Kidney (tissue), 14 donors: Measurements from ENCODE around the gene ADGRF5. TPM values are rescaled to one million over a fixed set of nuclear protein-coding genes. Genes with fewer than 3 reads are reported as not detected.
"Not testable (repeated sequence)": the region's sequence is repeated elsewhere in the genome, so short reads cannot be mapped to it uniquely, and the experiment has no call there.

Experiments used
- DNase-seq, 5 donors: peaks; one replicate each; pipeline ENCODE4 v3.0.0-alpha.2; 2013 to 2020
- FAIRE-seq: peaks from 2 replicates; lab custom pipeline; 2012; peaks lifted over from hg19 to GRCh38; lab: Jason Lieb, UNC
- H3K27ac ChIP-seq, 2 donors: one replicate each; pipeline ENCODE4 v1.7.0; 2013; ENCODE audit warnings: low read depth in 2 of 2, low read length in 2 of 2, inconsistent platforms in 1 of 2
- H3K27me3 ChIP-seq: one replicate; pipeline ENCODE4 v1.7.1; 2013; ENCODE audit warnings: low read length, inconsistent platforms; ENCODE audit not compliant: control insufficient read depth, insufficient read depth
- H3K36me3 ChIP-seq, 3 donors: one replicate each; pipeline versions ENCODE4 v1.7.0 to v1.7.1; 2013; ENCODE audit warnings: low read length in 3 of 3, control low read depth in 1 of 3, inconsistent platforms in 1 of 3; ENCODE audit not compliant: insufficient read depth in 3 of 3, control insufficient read depth in 2 of 3
- H3K4me1 ChIP-seq, 3 donors: one replicate each; pipeline versions ENCODE4 v1.7.0 to v1.7.1; 2013; ENCODE audit warnings: low read length in 3 of 3, inconsistent platforms in 1 of 3, low read depth in 1 of 3; ENCODE audit not compliant: control insufficient read depth in 2 of 3, insufficient read depth in 2 of 3
- H3K4me3 ChIP-seq, 3 donors: one replicate each; pipeline versions ENCODE4 v1.7.0 to v1.8.1; 2013; ENCODE audit warnings: low read length in 3 of 3, control low read depth in 1 of 3, inconsistent platforms in 1 of 3
- H3K9ac ChIP-seq, 3 donors: one replicate each; pipeline versions ENCODE4 v1.7.0 to v1.7.1; 2013; ENCODE audit warnings: low read length in 3 of 3, control low read depth in 1 of 3, inconsistent platforms in 1 of 3
- H3K9me3 ChIP-seq, 3 donors: one replicate each; pipeline versions ENCODE4 v1.7.0 to v1.7.1; 2013; ENCODE audit warnings: low read length in 3 of 3, control low read depth in 1 of 3, inconsistent platforms in 1 of 3; ENCODE audit not compliant: control insufficient read depth in 2 of 3, insufficient read depth in 1 of 3
- CTCF ChIP-seq: IDR thresholded peaks from 3 replicates; pipeline ENCODE4 v1.5.1; 2012; ENCODE audit warnings: mild to moderate bottlenecking, moderate library complexity, borderline replicate concordance; ENCODE audit not compliant: insufficient read depth; ENCODE audit errors: extremely low read depth
- intact Hi-C: fragments of 100-400 bp; cut with DNase I; formaldehyde crosslinking; loops from one replicate; pipeline ENCODE4 v1.11.1; 2022
- polyA plus RNA-seq: library from polyadenylated mRNA; stranded (reverse); fragments of 350-450 nt; fragmentation: Illumina TruSeq; extraction: RNeasy Lipid Tissue Mini Kit (QIAGEN cat#74804); gene quantifications from one replicate; pipeline ENCODE4 v1.2.3, GENCODE V29; 2014; ENCODE audit warnings: low read depth, low replicate concordance; ENCODE audit not compliant: insufficient read depth
- total RNA-seq: library from RNA; stranded (reverse); fragmentation: NEBNext Ultra II Directional; extraction: Animal tissue kit (Norgen Biotek cat#: 25700); gene quantifications from one replicate; pipeline ENCODE4 v1.2.1, GENCODE V29; 2021
- donor health status: control.
- donor health status: control.
- donor health status: control.
- donor health status: control.
- donor health status: control.
- donor health status: DM: yes; HTN: yes; CAD: no.
- donor health status: Normal renal cell carcinoma (clear cell type).

Gene ADGRF5
- total and polyA plus RNA-seq, 2 donors from 2014 or later = 44.1 to 51.7 TPM

- Histone ChIP-seq H3K4me3 (no peak overlapping the region), H3K27me3 (no peaks in the 10 kb centered on the region), H3K4me1 (no peaks in the 10 kb centered on the region), H3K9ac (no peak overlapping the region), H3K36me3 (peaks cover 0 to 3% (median 0%) of the 10 kb centered on the region in 3 donors), H3K9me3 (no peaks in the 10 kb centered on the region), H3K27ac (no peak overlapping the region)
- no peak for DNase-seq
- intact Hi-C loops = loop anchor here (10.0 kb wide), 1 partner anchor 111 kb away; no protein-coding TSS in a partner anchor
- no peak for TF ChIP-seq CTCF
- no peak for FAIRE-seq
Measured at GRCh38 chr6:46863791-46864190, 57.9 kb downstream of the ADGRF5 start.

GRCh38 chr6:46862381-46862780 lies 59.4 kb downstream of the ADGRF5 start:
- peaks cover 0 to 3% (median 0%) of the 10 kb centered on the region in 3 donors for H3K36me3 ChIP-seq
- intact Hi-C loops = loop anchor here (10.0 kb wide), 1 partner anchor 112 kb away; no protein-coding TSS in a partner anchor
- no peak for TF ChIP-seq CTCF
- no peak overlapping the region for H3K4me3 ChIP-seq
- DNase-seq (no peak), FAIRE-seq (no peak)
- no peaks in the 10 kb centered on the region for H3K4me1 ChIP-seq
- H3K27ac ChIP-seq = no peak overlapping the region
- H3K9me3 ChIP-seq = no peaks in the 10 kb centered on the region
- H3K27me3 ChIP-seq = no peaks in the 10 kb centered on the region
- no peak overlapping the region for H3K9ac ChIP-seq

GRCh38 chr6:46855966-46856365 lies 65.8 kb downstream of the ADGRF5 start:
- H3K36me3 ChIP-seq, H3K27me3 ChIP-seq, H3K4me1 ChIP-seq, FAIRE-seq, H3K27ac ChIP-seq, H3K4me3 ChIP-seq, H3K9me3 ChIP-seq, intact Hi-C loops, H3K9ac ChIP-seq: not testable (repeated sequence)
- peak; percentile 47 for TF ChIP-seq CTCF
- DNase-seq = peak in 3 of 5 donors; percentile 18 to 33 (median 21)

- H3K9ac ChIP-seq, H3K36me3 ChIP-seq, DNase-seq, H3K27ac ChIP-seq, intact Hi-C loops, FAIRE-seq, H3K27me3 ChIP-seq, H3K4me3 ChIP-seq, H3K9me3 ChIP-seq, H3K4me1 ChIP-seq: not testable (repeated sequence)
Measured at GRCh38 chr6:46851576-46851975, 70.2 kb downstream of the ADGRF5 start.
